ENCODE measurements around the gene BMAL1.

GRCh38 chr11:13294178-13294577 lies 16.6 kb downstream of the BMAL1 start:
- TF ChIP-seq CTCF (IDR thresholded peaks at IDR 0.05): no peak
- no peak for TF ChIP-seq POLR2A (IDR thresholded peaks at IDR 0.05)

All from uterus (tissue), 2 donors.